HG02623 (cell line): ENCODE data around the gene SHROOM4.

Experiments used
- ATAC-seq: cut with Tn5 transposase; IDR thresholded peaks from one replicate; pipeline ENCODE4 v1.9.1; 2021; ENCODE audit warnings: moderate library complexity; ENCODE audit not compliant: unreplicated experiment

SHROOM4 gene

GRCh38 chrX:50779694-50780093, 34.3 kb downstream of the SHROOM4 start:
- ATAC-seq: no peak

GRCh38 chrX:50778272-50778671, 35.7 kb downstream of the SHROOM4 start:
- ATAC-seq: no peak

- no peak for ATAC-seq
Measured at GRCh38 chrX:50776248-50776647, 37.7 kb downstream of the SHROOM4 start.

GRCh38 chrX:50771382-50771781, 42.6 kb downstream of the SHROOM4 start:
- no peak for ATAC-seq

- ATAC-seq: no peak
Measured at GRCh38 chrX:50770702-50771101, 43.3 kb downstream of the SHROOM4 start.

GRCh38 chrX:50769389-50770063, 44.5 kb downstream of the SHROOM4 start:
- no peak for ATAC-seq

GRCh38 chrX:50768801-50769200, 45.2 kb downstream of the SHROOM4 start:
- no peak for ATAC-seq

GRCh38 chrX:50765986-50766385, 48.0 kb downstream of the SHROOM4 start:
- ATAC-seq: no peak

GRCh38 chrX:50762578-50762977, 51.4 kb downstream of the SHROOM4 start:
- no peak for ATAC-seq

- no peak for ATAC-seq
Measured at GRCh38 chrX:50756276-50756675, 57.7 kb downstream of the SHROOM4 start.

- no peak for ATAC-seq
Measured at GRCh38 chrX:50751091-50751490, 62.9 kb downstream of the SHROOM4 start.

- ATAC-seq: no peak
Measured at GRCh38 chrX:50747471-50747900, 66.5 kb downstream of the SHROOM4 start.

- ATAC-seq: no peak
Measured at GRCh38 chrX:50736656-50737055, 77.3 kb downstream of the SHROOM4 start.

- ATAC-seq: no peak
Measured at GRCh38 chrX:50726296-50726695, 87.7 kb downstream of the SHROOM4 start.

- ATAC-seq: no peak
Measured at GRCh38 chrX:50725310-50725709, 88.7 kb downstream of the SHROOM4 start.

GRCh38 chrX:50723006-50723405, 91.0 kb downstream of the SHROOM4 start:
- ATAC-seq: no peak

- no peak for ATAC-seq
Measured at GRCh38 chrX:50721764-50722521, 92.1 kb downstream of the SHROOM4 start.

GRCh38 chrX:50719614-50720013, 94.4 kb downstream of the SHROOM4 start:
- ATAC-seq: no peak

GRCh38 chrX:50718776-50719175, 95.2 kb downstream of the SHROOM4 start:
- no peak for ATAC-seq

GRCh38 chrX:50716706-50717105, 97.3 kb downstream of the SHROOM4 start:
- no peak for ATAC-seq

- ATAC-seq: no peak
Measured at GRCh38 chrX:50712777-50713176, 101.2 kb downstream of the SHROOM4 start.

- no peak for ATAC-seq
Measured at GRCh38 chrX:50711907-50712306, 102.1 kb downstream of the SHROOM4 start.
